Raji (cell line): ENCODE data around the gene COX8A.

Experiments used
- POLR2A ChIP-seq: IDR thresholded peaks from 2 replicates; pipeline ENCODE4 v1.6.1; 2011; ENCODE audit warnings: low read depth, low read length, control low read depth; ENCODE audit not compliant: insufficient read depth

The COX8A gene

DNA sequence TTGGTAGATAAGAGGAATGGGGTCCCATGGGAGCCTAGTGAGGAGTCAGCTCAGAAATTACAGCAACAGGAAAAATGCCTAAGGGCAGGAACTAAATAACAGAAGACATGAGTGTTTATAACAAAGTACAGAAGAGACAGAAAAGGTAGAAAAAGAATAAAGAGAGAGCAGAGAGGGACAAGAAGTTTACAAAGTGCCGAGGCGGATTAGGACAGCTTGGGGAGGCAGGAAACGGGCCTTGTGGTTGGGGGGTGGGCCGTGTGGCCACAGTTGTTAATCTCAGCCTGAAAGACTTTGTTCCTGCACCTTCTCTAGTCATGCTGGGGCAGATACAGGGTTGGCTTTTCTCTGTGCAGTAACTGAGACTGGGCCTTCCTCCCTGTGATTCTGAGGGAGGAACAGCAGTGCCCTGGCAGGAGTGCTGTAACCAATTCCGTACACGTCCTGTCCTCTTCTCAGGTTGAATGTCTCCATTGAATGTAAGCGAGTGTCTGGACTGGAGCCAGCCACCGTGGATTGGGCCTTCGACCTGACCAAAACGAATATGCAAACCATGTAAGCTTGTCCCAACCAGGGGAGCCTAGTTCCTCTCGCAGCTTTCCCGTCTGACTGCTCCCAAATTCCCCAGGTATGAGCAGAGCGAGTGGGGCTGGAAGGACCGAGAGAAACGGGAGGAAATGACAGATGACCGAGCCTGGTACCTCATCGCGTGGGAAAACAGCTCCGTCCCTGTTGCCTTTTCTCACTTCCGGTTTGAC is 22.5 kb upstream of the COX8A start:
- TF ChIP-seq POLR2A, result no peak

- TF ChIP-seq POLR2A, result no peak
These were observed 21.9 kb upstream of the COX8A start for GRCh38 chr11:63952570-63952969.

DNA sequence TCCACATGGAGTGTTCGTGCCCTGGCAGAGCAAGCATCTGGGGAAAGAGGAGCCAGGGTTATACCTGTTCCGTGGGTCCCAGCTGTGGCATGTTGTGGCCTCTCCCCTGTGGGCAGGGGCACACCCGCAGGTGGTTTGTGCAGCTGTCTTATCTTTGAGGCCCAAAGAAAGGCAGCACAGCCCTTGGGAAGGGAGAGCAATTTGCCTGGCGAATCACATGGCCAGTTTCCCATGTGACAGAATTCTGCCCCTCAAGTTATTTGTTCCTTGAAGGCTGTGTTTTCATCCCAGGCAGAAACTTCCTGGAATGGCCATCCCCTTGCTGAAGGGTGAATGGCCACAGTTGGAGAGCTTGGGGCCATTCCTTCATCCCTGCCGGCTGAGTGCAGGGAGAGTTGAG is 16.4 kb upstream of the COX8A start:
- TF ChIP-seq POLR2A, result no peak

GRCh38 chr11:63961608-63962412 is 12.6 kb upstream of the COX8A start:
- no peak for TF ChIP-seq POLR2A

DNA sequence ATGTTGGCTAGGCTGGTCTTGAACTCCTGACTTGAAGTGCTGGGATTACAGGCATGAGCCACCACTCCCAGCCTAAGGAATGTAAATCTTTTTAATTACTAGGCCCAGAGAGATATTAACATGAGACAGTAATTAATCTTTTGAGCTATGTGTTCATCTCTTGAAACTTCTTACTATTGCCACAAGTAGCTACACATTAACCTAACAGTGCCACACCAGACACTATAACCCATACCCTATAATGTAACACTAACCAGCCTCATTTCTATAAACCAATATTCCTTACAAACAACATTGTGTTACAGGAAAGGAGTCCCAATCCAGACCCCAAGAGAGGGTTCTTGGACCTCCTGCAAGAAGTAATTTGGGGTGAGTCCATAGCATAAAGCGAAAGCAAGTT is 8.0 kb upstream of the COX8A start:
- TF ChIP-seq POLR2A, result no peak

DNA sequence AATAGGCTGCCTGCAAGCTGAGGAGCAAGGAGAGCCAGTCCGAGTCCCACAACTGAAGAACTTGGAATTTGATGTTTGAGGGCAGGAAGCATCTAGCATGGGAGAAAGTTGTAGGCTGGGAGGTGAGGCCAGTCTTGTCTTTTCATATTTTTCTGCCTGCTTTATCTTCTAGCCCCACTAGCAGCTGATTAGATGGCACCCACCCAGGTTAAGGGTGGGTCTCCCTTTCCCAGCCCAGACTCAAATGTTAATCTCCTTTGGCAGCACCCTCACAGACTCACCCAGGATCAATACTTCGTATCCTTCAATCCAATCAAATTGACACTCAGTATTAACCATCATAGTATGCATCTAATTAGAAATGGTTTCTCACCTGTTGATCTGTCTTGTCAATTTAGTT is 5.0 kb upstream of the COX8A start:
- no peak for TF ChIP-seq POLR2A

DNA sequence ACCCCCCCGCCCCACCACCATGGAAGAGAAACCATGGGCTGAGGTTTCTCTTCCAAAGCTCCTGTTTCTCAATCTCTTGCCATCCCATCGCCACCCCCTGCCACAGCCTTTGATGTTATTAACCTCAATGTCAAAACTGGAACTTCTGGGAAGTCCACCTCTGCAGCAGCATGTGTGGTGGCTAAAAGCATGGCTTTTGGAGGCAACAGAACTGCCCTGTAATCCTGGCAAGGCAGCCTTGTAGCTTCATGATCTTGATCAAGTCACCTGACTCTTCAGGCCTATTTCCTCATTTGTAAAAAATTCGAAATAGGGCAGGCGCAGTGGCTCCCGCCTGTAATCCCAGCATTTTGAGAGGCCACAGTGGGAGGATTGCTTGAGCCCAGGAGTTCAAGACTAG is 3.5 kb upstream of the COX8A start:
- no peak for TF ChIP-seq POLR2A

- TF ChIP-seq POLR2A, result no peak
These were observed 4.3 kb downstream of the COX8A start for GRCh38 chr11:63978551-63979239.

DNA sequence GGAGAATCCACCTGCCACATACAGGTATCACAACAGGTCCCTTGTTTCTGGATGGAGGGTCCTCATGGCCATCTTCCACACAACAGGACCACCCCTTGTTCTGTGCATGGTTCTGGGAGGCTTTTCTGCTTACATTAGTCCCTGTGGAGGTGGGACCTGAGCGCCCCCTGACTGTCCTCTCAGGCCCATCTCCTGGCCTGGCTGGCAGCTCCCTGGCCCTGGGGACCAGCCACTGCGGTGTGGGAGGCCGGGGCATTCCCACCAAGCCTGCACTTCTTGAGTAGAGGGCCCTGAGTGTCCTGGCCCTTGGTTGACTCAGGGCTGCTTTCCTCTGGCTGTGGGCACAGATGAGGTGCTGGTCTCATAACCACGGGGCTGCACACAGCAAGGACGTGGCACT is 5.0 kb downstream of the COX8A start:
- no peak for TF ChIP-seq POLR2A

GRCh38 chr11:63985812-63986155 is 11.4 kb downstream of the COX8A start:
- no peak for TF ChIP-seq POLR2A

DNA sequence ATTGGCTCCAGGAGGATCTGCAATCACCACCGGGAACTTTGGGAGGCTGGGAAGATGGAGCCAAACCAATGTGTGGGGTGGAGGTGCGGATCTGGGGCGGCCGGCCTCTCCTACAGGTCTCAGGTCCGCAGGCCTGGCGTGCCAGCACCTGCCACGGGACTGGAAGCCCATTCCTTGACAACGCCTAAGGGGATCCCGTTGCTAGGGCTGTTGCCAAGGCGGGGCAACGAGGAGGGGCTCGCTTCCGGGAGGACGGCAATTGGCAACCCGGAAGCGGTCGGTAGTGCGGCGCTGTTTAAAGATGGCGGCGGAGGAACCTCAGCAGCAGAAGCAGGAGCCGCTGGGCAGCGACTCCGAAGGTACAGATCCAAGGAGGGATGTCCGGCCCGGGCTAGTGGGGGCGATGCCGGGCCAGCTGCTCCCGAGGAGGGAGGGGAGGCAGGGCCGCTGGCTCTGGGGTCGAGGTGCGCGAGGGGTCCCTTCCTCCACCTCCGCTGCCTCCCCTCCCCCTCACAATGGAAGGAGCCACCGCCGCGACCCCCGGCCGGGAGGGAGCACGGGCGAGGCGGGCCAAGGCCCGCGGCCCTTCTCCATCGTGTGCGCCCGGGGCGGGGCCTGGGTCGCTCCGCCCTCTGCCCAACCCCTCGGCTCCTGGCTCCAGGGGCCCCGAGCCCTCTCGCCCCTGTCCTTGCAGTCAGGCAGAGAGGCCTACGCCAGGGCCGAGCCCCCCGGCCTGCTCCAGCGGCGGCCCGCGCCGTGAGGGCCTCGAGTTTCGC is 11.9 kb downstream of the COX8A start, which contains the start of gene OTUB1:
Gene OTUB1 (plus strand): TSS at position 283 of the 776 bp plus-strand sequence. CDS start 19 bp downstream, at position 302.
- TF ChIP-seq POLR2A, result peak; percentile 88

DNA sequence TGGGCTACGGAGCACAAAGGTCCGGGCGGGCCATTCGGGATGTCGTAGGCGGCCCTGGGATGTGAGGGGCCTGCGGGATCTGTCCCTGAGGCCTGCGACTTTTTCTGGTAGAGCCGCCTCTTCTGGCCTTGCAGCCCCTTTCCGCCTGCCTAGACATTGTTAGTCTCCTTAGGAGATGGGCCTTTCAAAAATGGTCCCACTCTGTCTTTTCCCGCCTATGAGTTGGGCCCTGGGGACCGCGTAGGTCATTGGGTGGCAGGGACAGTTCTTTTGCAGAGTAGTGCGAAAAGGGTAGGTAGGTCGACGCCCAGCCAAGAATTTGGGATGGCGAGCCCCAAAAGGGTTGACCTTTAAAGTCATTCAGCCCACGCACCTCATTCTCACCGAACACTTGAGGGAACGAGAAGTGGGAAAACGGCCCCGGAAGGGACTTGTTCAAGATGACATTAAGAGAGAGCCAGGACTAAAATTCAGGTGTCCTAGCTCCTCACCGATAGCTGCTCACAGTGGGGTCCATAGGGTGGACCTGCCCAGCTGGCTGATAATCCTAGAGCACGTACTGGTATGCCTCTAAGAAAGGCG is 12.6 kb downstream of the COX8A start:
- no peak for TF ChIP-seq POLR2A

DNA sequence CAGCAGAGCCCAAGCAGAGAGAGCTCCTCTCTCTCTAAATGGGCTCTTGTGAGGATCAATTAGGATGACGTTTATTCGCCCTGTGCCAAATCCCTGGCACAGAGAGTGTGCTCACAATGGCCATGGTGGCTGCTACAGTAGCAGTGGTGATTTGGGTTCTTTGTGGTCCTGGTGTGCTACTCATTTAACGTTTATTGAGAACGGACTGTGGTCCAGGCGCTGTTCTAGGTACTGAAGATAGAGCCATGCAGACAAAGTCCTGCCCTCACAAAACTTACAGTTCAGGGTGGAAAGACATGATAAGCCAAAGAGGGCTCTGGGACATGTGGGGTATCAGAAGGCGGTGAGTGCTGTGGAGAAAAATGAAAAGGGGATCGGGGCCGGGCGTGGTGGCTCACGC is 17.1 kb downstream of the COX8A start:
- TF ChIP-seq POLR2A, result no peak

- no peak for TF ChIP-seq POLR2A
These were observed 18.7 kb downstream of the COX8A start for GRCh38 chr11:63993100-63993499.

DNA sequence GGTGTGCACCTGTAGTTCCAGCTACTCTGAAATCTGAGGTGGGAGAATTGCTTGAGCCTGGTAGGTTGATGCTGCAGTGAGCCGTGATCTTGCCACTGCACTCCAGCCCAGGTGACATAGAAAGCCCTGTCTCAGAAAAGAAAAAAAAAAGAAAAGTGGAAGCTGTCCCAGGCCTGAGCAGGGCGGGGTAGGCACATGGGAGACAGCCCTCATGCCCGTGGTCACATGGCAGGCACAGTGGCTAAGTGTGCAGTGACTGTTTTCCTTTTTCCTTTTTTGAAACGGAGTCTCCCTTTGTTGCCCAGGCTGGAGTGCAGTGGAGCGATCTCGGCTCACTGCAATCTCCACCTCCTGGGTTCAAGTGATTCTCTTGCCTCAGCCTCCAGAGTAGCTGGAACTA is 19.6 kb downstream of the COX8A start:
- TF ChIP-seq POLR2A, result no peak
